DMS53 treated with DMSO at 0.1 percent for 48 hours (cell line): ENCODE results near the gene SCAND1.

Experiments
- DNase-seq: peaks from one replicate; lab custom pipeline; 2025; ENCODE audit not compliant: unreplicated experiment; lab: John Stamatoyannopoulos, UW

The SCAND1 gene

DNA sequence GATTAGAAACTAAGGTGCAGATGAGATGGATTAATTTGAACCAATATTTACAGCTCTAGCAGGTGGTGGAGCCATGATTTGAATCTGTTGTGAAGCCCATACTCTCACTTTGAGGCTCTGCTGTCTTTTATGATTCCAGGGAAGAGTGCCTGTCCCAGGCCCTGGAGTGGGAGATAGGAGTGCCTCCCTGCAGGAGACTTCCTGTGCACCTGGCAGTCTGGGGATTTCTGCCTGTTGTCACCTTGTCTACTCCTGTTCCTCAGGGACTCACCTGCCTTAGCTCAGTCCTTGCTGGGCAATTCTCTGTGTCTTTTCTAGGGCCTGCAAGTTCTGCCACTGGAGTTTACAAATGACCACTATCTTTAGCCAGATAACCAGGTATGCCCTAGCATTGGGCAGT, 46.3 kb downstream of the SCAND1 start:
- DNase-seq: no peak

DNA sequence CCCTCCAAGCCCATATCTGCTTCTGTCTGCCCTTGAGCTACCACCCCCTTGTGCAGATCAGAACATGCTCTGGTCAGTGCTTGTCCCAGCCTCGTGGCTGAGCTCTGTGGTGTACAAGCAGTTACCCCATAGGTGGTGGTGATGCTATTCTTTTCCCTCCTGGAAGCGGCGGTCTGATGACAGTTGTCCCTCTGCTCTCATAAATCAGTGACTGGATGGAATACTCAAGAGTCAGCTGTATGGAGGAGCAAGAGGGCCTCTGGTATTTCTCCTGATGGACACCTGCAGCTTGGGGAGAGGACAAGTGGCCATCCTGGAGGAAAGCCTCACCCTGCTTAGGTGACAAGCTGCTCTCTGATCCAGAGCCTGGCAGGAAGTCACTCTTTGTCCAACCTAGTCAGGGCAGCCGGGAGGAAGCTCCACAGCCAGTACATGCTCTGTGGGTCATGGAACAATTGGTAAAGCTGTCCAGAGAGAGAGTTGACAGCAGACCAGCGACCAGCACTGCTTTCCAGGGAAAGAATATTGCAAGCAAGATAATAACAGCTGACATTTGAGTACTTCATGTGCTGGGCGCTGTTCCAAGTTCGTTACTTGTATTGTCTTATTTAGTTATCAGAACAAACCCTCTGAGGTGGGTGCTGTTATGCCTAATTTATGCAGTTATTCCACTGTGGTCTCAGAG, 47.1 kb downstream of the SCAND1 start:
- DNase-seq: no peak

DNA sequence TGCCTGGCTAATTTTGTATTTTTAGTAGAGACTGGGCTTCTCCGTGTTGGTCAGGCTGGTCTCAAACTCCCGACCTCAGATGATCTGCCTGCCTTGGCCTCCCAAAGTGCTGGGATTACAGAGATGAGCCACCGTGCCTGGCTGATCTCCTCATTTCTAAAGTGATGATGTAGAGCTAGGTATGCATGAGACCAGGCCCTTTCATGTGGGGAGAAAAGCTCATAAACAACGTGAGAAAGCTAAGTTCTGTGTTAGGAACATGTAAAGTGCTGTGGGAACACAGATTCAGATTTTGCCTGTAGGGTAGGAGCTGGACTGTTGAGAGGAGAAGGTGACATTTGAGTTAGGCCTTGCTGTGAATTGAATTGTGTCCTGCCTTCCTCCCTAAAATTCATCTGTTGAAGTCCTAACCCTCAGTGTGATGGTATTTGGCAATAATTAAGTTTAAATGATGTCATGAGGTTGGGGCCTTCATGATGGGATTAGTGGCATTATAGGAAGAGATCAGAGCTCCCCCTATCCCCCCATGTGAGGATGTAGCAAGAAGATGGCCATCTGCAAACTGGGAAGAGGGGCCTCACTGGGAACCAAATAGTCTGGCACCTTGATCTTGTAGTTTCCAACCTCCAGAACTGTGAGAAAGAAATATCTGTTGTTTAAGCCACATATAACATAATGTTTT, 49.2 kb downstream of the SCAND1 start:
- DNase-seq: no peak

DNA sequence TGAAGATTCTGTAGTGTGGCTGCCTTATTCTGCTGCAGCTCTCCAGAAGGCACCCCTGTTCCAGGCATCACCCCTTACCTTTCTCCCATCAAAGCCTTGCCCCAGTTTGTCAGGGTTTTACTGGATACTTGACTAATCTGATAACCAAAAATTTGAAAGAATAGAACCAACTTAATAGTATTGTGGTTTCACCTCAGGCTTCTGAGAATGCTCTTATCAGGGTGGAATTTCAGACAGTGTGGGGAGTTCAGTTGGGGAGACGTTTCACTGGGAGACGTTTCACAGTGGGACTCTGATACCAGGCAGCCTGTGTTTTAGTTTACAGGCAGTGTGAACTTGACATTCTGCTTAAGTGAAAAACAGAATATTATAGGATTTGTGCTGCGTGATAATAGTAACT, 50.5 kb downstream of the SCAND1 start:
- no peak for DNase-seq
